OCI-LY1 (cell line): ENCODE measurements around the gene CBLC.

ENCODE experiments used
- EZH2 ChIP-seq: fragments of 200-600 bp; sonication (generic), shearing (Covaris generic); IDR thresholded peaks from 2 replicates; pipeline ENCODE4 v1.8.0; 2017; ENCODE audit warnings: borderline replicate concordance, mixed run types, mild to moderate bottlenecking, antibody characterized with exemption, low read length, moderate library complexity, mixed read lengths
- TF ChIP-seq, protein P1 (sequence below): fragments of 200-600 bp; sonication (generic), shearing (Covaris generic); IDR thresholded peaks from 2 replicates; pipeline ENCODE4 v1.5.1; 2017; ENCODE audit warnings: mild to moderate bottlenecking, antibody characterized with exemption, low read length, moderate library complexity, mixed read lengths

DNA sequence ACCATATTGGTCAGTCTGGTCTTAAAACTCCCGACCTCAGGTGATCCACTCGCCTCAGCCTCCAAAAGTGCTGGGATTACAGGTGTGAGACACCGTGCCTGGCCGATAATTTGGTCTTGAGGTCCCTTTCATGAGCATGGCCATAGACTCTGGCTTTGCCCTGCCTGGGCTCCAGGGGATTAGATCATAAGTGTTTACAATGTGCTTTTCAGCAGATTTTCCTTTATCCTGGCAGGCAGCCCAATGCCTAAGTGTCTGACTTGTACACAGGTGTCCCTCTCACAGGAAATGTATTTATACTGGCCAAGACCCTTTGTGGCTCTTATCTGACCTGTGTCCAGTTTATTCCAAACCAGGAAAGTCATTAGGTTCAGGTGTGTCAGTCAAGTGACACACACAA lies 47.1 kb downstream of the CBLC start:
- TF ChIP-seq, protein P1, sequence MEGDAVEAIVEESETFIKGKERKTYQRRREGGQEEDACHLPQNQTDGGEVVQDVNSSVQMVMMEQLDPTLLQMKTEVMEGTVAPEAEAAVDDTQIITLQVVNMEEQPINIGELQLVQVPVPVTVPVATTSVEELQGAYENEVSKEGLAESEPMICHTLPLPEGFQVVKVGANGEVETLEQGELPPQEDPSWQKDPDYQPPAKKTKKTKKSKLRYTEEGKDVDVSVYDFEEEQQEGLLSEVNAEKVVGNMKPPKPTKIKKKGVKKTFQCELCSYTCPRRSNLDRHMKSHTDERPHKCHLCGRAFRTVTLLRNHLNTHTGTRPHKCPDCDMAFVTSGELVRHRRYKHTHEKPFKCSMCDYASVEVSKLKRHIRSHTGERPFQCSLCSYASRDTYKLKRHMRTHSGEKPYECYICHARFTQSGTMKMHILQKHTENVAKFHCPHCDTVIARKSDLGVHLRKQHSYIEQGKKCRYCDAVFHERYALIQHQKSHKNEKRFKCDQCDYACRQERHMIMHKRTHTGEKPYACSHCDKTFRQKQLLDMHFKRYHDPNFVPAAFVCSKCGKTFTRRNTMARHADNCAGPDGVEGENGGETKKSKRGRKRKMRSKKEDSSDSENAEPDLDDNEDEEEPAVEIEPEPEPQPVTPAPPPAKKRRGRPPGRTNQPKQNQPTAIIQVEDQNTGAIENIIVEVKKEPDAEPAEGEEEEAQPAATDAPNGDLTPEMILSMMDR, result no peak
- no peak for TF ChIP-seq EZH2
